Smooth muscle cell (in vitro differentiated cells): ENCODE results near the gene FGF1. TPM values are rescaled to one million over a fixed set of nuclear protein-coding genes. Genes with fewer than 3 reads are reported as not detected.

Experiments used
- DNase-seq: peaks from one replicate; lab custom pipeline; 2025; ENCODE audit not compliant: unreplicated experiment; lab: John Stamatoyannopoulos, UW
- H2AFZ ChIP-seq: fragments of 200-600 bp; sonication (generic); 2 replicates; pipeline ENCODE4 v1.6.0; 2016; ENCODE audit warnings: antibody characterized with exemption, low read depth, mild to moderate bottlenecking
- H3F3A ChIP-seq: fragments of 200-600 bp; sonication (generic); 2 replicates; pipeline ENCODE4 v1.6.0; 2017; ENCODE audit warnings: antibody characterized with exemption, low read depth
- H3K27ac ChIP-seq: fragments of 200-600 bp; sonication (generic); 2 replicates; pipeline ENCODE4 v1.5.1; 2016; ENCODE audit warnings: low read depth, mild to moderate bottlenecking
- H3K27me3 ChIP-seq: fragments of 200-600 bp; sonication (generic); 2 replicates; pipeline ENCODE4 v1.6.1; 2016; ENCODE audit warnings: low read depth, mild to moderate bottlenecking
- H3K36me3 ChIP-seq: fragments of 200-600 bp; sonication (generic); 2 replicates; pipeline ENCODE4 v1.5.1; 2016; ENCODE audit warnings: low read depth
- H3K4me1 ChIP-seq: fragments of 200-600 bp; sonication (generic); 2 replicates; pipeline ENCODE4 v1.5.1; 2016; ENCODE audit warnings: low read depth
- H3K4me2 ChIP-seq: fragments of 200-600 bp; sonication (generic); 2 replicates; pipeline ENCODE4 v1.6.0; 2016; ENCODE audit warnings: mild to moderate bottlenecking
- H3K4me3 ChIP-seq: fragments of 200-600 bp; sonication (generic); 2 replicates; pipeline ENCODE4 v1.5.1; 2016; ENCODE audit warnings: mild to moderate bottlenecking
- H3K79me2 ChIP-seq: fragments of 200-600 bp; sonication (generic); 2 replicates; pipeline ENCODE4 v1.6.0; 2016; ENCODE audit warnings: low read depth, mild to moderate bottlenecking
- H3K9ac ChIP-seq: fragments of 200-600 bp; sonication (generic); 2 replicates; pipeline ENCODE4 v1.6.0; 2016; ENCODE audit warnings: low read depth
- H3K9me3 ChIP-seq: fragments of 200-600 bp; sonication (generic); replicated peaks from 2 replicates; pipeline ENCODE4 v1.5.1; 2016; ENCODE audit warnings: low read depth
- H4K20me1 ChIP-seq: fragments of 200-600 bp; sonication (generic); 2 replicates; pipeline ENCODE4 v1.6.0; 2016; ENCODE audit warnings: low read depth
- WGBS: methylation state at CpG from one replicate; pipeline ENCODE4 v1.1.7; 2016; ENCODE audit warnings: low lambda C conversion rate; 5-methylcytosine and 5-hydroxymethylcytosine counted together
- polyA plus RNA-seq: library from polyadenylated mRNA; unstranded; fragments of >200 nt; fragmentation: Nextera tagmentation; extraction: Ambion mirVana; gene quantifications from 2 replicates; pipeline ENCODE4 v1.2.1, GENCODE V29; 2016
- total RNA-seq: library from RNA; depleted of rRNA; stranded (reverse); fragments of >200 nt; gene quantifications from 2 replicates; pipeline ENCODE4 v1.2.3, GENCODE V29; 2014
- TF ChIP-seq, protein P1 (sequence below): fragments of 200-600 bp; sonication (generic); IDR thresholded peaks from 2 replicates; pipeline ENCODE4 v1.5.1; 2017; ENCODE audit warnings: borderline replicate concordance, mild to moderate bottlenecking, antibody characterized with exemption; ENCODE audit not compliant: insufficient read depth, poor library complexity, severe bottlenecking

FGF1 gene
- total and polyA plus RNA-seq, 2 experiments from 2014 or later: 91.7 to 111 TPM

DNA sequence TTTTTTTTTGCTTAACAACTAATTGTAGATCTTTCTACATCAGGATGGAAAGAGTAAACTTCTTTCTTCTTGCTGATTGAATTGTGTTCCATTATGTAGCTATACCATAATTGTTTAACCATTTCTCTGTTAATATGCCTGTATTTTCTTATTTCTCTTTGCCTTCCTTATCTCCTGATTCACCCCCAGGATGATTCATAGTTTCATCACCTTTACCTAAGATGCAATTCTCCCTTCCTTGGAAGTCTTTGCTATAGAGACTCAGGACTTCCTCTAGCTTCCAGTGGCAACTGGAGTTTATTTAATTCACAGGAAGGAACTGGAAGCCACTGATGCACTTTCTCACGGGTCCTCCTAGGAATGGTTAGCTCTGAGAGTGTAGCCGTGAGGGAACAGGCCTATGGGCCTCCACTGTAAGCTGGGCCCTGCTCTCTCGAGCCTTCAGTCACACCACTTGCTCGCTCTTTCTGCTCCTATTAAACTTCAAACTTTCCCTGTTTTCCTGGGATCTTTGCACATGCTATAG is 83.1 kb downstream of the FGF1 start:
- H2AFZ ChIP-seq: no peak overlapping the region
- peak overlapping the region; percentile 91 for H3K27ac ChIP-seq

DNA sequence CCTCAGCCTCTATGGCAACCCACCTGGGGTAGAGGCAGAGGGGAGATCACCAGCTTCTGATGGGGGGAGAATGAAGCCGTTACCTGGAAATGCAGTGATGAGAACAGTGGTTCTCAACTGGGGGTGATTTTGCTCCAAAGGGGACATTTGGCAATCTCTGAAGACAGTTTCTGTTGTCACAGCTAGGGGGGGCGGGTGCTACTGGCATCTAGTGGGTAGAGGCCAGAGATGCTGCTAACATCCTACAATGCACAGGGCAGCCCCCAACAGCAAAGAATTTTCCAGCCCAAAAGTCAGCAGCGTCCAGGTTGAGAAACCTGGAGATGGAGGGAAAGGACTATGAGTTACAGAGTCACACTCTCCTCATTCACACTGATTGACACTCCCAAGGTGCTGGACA is 84.5 kb downstream of the FGF1 start:
- WGBS: 90% methylated on average over 3 of the region's 3 CpGs
- peaks cover 15% of the 10 kb centered on the region for H3K4me1 ChIP-seq
- peak overlapping the region; percentile 91 for H3K27ac ChIP-seq
- no peaks in the 10 kb centered on the region for H3K79me2 ChIP-seq
- H3K9ac ChIP-seq: peak overlapping the region; percentile 44
- no peak overlapping the region for H2AFZ ChIP-seq
- peaks cover 31% of the 10 kb centered on the region for H3F3A ChIP-seq
- DNase-seq: no peak
- H4K20me1 ChIP-seq: no peaks in the 10 kb centered on the region
- H3K4me2 ChIP-seq: peak overlapping the region; percentile 80
- TF ChIP-seq, protein P1, sequence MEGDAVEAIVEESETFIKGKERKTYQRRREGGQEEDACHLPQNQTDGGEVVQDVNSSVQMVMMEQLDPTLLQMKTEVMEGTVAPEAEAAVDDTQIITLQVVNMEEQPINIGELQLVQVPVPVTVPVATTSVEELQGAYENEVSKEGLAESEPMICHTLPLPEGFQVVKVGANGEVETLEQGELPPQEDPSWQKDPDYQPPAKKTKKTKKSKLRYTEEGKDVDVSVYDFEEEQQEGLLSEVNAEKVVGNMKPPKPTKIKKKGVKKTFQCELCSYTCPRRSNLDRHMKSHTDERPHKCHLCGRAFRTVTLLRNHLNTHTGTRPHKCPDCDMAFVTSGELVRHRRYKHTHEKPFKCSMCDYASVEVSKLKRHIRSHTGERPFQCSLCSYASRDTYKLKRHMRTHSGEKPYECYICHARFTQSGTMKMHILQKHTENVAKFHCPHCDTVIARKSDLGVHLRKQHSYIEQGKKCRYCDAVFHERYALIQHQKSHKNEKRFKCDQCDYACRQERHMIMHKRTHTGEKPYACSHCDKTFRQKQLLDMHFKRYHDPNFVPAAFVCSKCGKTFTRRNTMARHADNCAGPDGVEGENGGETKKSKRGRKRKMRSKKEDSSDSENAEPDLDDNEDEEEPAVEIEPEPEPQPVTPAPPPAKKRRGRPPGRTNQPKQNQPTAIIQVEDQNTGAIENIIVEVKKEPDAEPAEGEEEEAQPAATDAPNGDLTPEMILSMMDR: peak; percentile 10
- H3K4me3 ChIP-seq: no peak overlapping the region
- no peaks in the 10 kb centered on the region for H3K36me3 ChIP-seq
- no peaks in the 10 kb centered on the region for H3K9me3 ChIP-seq
- H3K27me3 ChIP-seq: no peaks in the 10 kb centered on the region

More for the DNA sequence above, 83.1 kb downstream of the FGF1 start:
- no peaks in the 10 kb centered on the region for H3K9me3 ChIP-seq
- DNase-seq: no peak
- no peaks in the 10 kb centered on the region for H4K20me1 ChIP-seq
- no peak overlapping the region for H3K9ac ChIP-seq
- H3K4me3 ChIP-seq: no peak overlapping the region
- no peaks in the 10 kb centered on the region for H3K79me2 ChIP-seq
- TF ChIP-seq, protein P1: no peak
- H3F3A ChIP-seq: peaks cover 45% of the 10 kb centered on the region
- H3K4me2 ChIP-seq: no peak overlapping the region
- no peaks in the 10 kb centered on the region for H3K27me3 ChIP-seq
- no peaks in the 10 kb centered on the region for H3K36me3 ChIP-seq
- H3K4me1 ChIP-seq: peaks cover 15% of the 10 kb centered on the region
- WGBS: 84% methylated on average over 4 of the region's 4 CpGs

DNA sequence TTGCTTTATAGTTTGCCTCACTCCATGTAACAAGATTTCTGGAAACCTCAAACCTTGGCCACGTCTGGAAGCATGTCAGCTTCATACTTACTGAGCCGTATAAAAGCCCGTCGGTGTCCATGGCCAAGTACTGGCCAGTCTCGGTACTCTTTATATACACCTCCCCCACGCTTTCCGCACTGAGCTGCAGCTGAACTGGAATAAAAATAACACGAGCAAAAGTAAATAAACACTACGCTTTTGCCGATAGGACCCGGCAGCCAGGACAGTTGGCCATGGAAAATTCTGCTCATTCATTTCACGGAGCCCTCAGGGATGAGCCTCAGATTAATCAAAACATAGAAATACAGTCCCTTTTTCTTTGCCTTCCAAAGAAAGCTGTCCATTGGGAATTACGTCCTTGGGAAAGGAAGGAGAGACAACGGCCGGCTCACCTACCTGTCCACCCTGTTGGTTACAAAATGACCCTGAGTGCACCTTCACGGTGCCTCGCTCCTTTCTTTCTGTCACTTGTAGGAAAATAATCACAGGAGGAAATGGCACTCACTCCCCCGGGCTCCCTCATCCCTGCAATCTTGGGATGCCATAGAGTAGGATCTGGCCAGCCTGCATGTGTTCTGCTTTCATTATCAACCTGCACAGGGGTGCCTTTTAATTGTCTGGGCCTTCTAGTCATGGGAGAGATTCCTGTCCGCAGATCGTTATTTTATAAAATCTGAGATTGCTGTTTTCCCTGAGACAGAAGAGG is 85.1 kb downstream of the FGF1 start:
- Histone ChIP-seq H4K20me1 (no peaks in the 10 kb centered on the region), H3F3A (peaks cover 28% of the 10 kb centered on the region), H3K36me3 (no peaks in the 10 kb centered on the region), H3K4me3 (no peak overlapping the region), H3K4me2 (peak overlapping the region; percentile 80), H3K9me3 (no peaks in the 10 kb centered on the region), H2AFZ (no peak overlapping the region), H3K79me2 (no peaks in the 10 kb centered on the region), H3K27me3 (no peaks in the 10 kb centered on the region), H3K4me1 (peaks cover 12% of the 10 kb centered on the region), H3K9ac (peak overlapping the region; percentile 44), H3K27ac (peak overlapping the region; percentile 91)
- TF ChIP-seq, protein P1: no peak
- DNase-seq: no peak
- whole genome bisulfite sequencing: 33% methylated on average over 20 of the region's 20 CpGs
